ENCODE results near the gene RINL.

The RINL gene

DNA sequence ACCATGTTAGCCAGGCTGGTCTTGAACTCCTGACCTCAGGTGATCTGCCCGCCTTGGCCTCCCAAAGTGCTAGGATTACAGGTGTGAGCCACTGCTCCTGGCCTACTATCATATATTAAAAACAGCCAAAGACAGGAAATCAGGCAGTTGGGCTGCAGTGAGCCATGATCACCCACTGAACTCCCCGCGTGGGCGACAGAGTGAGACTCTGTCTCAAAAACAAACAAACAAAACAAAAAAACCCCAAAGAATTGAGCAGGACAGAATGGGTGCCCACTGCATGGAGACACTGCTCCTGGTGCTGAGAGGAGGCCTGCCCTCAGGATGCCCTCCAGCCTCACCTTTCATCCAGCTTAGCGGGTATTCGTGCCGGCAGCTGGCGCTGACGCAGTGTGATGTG is 5.2 kb upstream of the RINL start:
- DNase-seq = no peak
- no peak overlapping the region for H3K27ac ChIP-seq
- intact Hi-C loops (cut with DNase I; ENCODE audit: low total_unique reads) = loop anchor here (10.0 kb wide), 1 partner anchor 368 kb away; no protein-coding TSS in a partner anchor
- no peaks in the 10 kb centered on the region for H3K27me3 ChIP-seq
- H3K36me3 ChIP-seq = peaks cover 28 to 67% (median 50%) of the 10 kb centered on the region in 3 donors
- H3K4me3 ChIP-seq = no peak overlapping the region
- TF ChIP-seq, protein P1, sequence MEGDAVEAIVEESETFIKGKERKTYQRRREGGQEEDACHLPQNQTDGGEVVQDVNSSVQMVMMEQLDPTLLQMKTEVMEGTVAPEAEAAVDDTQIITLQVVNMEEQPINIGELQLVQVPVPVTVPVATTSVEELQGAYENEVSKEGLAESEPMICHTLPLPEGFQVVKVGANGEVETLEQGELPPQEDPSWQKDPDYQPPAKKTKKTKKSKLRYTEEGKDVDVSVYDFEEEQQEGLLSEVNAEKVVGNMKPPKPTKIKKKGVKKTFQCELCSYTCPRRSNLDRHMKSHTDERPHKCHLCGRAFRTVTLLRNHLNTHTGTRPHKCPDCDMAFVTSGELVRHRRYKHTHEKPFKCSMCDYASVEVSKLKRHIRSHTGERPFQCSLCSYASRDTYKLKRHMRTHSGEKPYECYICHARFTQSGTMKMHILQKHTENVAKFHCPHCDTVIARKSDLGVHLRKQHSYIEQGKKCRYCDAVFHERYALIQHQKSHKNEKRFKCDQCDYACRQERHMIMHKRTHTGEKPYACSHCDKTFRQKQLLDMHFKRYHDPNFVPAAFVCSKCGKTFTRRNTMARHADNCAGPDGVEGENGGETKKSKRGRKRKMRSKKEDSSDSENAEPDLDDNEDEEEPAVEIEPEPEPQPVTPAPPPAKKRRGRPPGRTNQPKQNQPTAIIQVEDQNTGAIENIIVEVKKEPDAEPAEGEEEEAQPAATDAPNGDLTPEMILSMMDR (IDR thresholded peaks at IDR 0.05) = no peak
- no peaks in the 10 kb centered on the region for H3K4me1 ChIP-seq
- no peaks in the 10 kb centered on the region for H3K9me3 ChIP-seq

DNA sequence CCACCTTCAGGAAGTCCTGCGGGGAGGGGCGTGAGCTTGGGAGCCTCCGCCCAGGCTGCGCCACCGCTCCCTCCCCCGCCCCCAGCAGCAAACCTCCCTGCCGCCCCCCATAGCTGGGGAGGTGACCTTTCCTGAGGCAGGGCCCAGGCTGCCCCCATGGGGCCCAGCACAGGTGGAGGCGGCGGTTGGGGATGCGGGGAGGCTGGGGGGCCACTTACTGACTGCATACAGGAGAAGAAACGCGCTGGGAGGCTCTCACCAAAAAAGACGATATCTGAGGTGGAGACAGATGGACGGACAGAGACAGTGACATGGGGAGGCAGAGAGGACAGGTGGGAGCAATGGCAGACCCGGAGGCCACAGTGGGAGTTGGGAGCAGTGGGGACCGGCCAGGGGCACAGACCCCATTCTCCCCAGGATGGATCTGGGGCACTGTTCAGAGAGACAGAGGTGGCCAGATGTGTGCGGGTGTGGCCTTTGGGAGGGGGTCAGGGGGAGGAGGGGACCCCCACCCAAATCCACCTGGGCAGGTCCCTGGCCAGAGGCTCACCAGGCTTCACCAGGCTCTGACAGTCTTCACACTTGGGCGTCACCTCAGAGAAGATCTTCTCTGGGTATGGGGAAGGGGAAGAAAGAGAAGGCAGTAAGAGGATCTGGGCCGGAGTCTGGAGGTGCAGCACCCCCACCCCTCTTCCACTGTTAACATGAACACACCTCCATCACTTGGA is 3.0 kb upstream of the RINL start:
- H3K27me3 ChIP-seq = no peaks in the 10 kb centered on the region
- H3K9me3 ChIP-seq = no peaks in the 10 kb centered on the region
- TF ChIP-seq, protein P1 (IDR thresholded peaks at IDR 0.05) = no peak
- H3K27ac ChIP-seq = no peak overlapping the region
- intact Hi-C loops (cut with DNase I; ENCODE audit: low total_unique reads) = loop anchor here (10.0 kb wide), 1 partner anchor 366 kb away; no protein-coding TSS in a partner anchor
- DNase-seq = no peak
- H3K4me1 ChIP-seq = no peaks in the 10 kb centered on the region
- peaks cover 27 to 63% (median 45%) of the 10 kb centered on the region in 3 donors for H3K36me3 ChIP-seq
- no peak overlapping the region for H3K4me3 ChIP-seq

DNA sequence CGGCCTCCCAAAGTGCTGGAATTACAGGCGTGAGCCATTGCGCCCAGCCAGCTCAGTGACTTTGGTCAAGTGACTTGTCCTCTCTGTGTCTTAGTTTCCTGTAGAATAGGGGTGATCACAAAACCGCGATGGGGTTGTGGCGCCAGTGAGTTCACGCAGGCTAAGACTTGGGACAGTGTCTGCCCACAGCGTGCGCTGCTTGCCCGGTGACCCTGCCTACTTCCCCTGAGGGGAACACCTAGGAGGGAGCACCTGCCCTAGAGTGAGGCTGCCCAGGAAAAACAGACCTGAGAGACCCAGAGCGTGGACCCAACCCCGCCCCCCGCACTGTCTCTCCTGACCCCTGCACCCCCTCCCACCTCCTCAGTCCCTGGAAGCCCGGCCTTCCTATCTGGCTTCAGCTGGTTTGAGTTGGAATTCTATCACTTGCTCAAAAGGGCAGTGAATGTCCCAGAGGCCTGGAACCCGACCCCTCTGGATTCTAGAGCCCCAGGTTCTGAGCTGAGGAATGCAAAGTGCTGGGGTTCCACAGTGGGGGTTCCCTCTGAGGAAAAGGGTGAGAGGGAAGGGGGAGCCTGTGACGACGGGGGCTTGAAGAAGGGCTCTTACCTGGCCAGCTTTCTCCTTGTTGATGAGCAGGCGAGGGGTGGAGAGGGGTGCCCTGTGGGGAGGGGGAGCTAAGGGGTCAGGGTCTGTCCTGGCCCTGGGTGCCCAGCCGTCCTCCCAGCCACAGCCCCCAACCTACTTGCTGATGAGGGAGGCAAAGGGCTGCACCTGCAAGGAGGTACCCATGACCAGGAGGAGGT is 2.2 kb upstream of the RINL start:
- intact Hi-C loops (cut with DNase I; ENCODE audit: low total_unique reads) = loop anchor here (10.0 kb wide), 1 partner anchor 365 kb away; no protein-coding TSS in a partner anchor
- no peaks in the 10 kb centered on the region for H3K4me1 ChIP-seq
- H3K9me3 ChIP-seq = no peaks in the 10 kb centered on the region
- no peaks in the 10 kb centered on the region for H3K27me3 ChIP-seq
- peaks cover 27 to 63% (median 45%) of the 10 kb centered on the region in 3 donors for H3K36me3 ChIP-seq
- TF ChIP-seq, protein P1 (IDR thresholded peaks at IDR 0.05) = no peak
- no peak overlapping the region for H3K4me3 ChIP-seq
- DNase-seq = no peak
- H3K27ac ChIP-seq = no peak overlapping the region

DNA sequence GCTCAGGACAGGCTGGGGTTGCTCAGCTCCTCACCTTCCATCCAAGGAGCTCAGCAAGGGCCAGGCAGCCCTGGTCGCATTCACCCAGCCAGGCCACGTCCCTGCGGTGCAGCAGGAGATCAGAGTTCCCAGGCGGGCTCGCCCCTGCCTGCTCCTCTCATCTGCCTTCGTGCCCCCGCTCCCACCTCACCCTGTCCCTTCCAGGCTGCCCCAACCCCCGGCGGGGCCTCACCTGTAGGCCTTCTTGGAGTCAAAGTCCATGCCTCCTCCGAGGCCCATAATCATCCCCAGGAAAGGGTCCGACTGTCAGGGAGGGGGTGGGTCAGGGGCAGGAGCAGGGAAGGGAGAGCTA is 1.3 kb upstream of the RINL start:
- intact Hi-C loops (cut with DNase I; ENCODE audit: low total_unique reads) = loop anchor here (10.0 kb wide), 1 partner anchor 115 kb away; no protein-coding TSS in a partner anchor
- Histone ChIP-seq H3K27ac (no peak overlapping the region), H3K4me1 (no peaks in the 10 kb centered on the region), H3K27me3 (no peaks in the 10 kb centered on the region), H3K4me3 (no peak overlapping the region), H3K9me3 (no peaks in the 10 kb centered on the region), H3K36me3 (peaks cover 27 to 55% (median 45%) of the 10 kb centered on the region in 3 donors)
- DNase-seq = no peak
- TF ChIP-seq, protein P1 (IDR thresholded peaks at IDR 0.05) = no peak

DNA sequence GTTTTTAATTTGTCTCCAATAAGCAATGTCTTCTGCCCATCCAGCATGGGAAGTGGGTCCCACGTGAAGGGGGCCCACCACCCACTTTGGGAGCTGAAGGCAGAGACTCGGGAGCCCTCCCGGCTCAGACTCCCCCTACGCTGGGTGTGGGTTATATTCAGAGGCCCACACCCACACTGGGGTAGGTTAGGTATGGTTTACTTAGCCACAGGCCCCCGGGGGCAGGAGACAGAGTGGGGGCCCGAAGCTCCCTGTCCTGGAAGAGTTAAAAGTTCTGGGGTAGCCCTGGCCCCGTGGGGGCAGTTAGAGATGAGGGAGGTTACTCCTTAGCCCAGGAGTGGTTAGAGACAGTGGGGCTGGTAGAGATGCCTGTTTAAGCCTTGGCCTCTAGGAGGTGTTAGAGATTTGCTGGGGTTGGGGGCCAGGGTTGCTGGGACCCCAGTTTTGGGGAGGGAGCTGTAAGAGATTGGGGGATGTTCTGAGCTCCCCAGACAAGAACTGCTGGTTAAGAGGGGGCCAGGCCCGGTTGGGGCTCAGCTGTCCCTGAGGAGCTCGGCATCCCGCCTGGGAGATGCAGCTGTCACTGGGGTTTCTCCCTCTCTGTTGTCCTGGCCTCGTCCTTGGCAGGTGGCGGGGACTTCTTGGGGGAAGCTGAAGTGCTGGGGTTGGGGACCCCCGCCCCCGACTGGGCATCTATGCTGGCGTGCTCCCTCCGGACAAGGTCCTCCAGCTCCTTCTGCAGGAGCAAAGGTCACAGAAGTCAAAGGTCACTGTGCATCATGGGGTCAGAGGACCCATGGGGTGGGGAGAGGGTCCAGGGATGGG is 712 bp upstream of the RINL start:
- no peak for DNase-seq
- Histone ChIP-seq H3K27me3 (no peaks in the 10 kb centered on the region), H3K4me3 (no peak overlapping the region), H3K27ac (no peak overlapping the region), H3K9me3 (no peaks in the 10 kb centered on the region), H3K4me1 (no peaks in the 10 kb centered on the region), H3K36me3 (peaks cover 27 to 53% (median 45%) of the 10 kb centered on the region in 3 donors)
- TF ChIP-seq, protein P1 (IDR thresholded peaks at IDR 0.05) = no peak
- intact Hi-C loops (cut with DNase I; ENCODE audit: low total_unique reads) = loop anchor here (10.0 kb wide), 1 partner anchor 114 kb away; no protein-coding TSS in a partner anchor
